Endodermal cell (in vitro differentiated cells): ENCODE measurements around the gene PDE8A. TPM values are rescaled to one million over a fixed set of nuclear protein-coding genes. Genes with fewer than 3 reads are reported as not detected.

Experiments used
- DNase-seq: peaks from one replicate; pipeline ENCODE4 v3.0.0-alpha.2; 2017
- H3K27ac ChIP-seq: 2 replicates; pipeline ENCODE4 v1.5.1; 2013; ENCODE audit warnings: mild to moderate bottlenecking, low read depth, low read length, moderate library complexity
- H3K27me3 ChIP-seq: 2 replicates; pipeline ENCODE4 v1.6.1; 2013; ENCODE audit warnings: mild to moderate bottlenecking, low read length, moderate library complexity; ENCODE audit not compliant: insufficient read depth, control insufficient read depth, poor library complexity, severe bottlenecking
- H3K36me3 ChIP-seq: 2 replicates; pipeline ENCODE4 v1.7.0; 2013; ENCODE audit warnings: mild to moderate bottlenecking, low read length, moderate library complexity; ENCODE audit not compliant: control insufficient read depth, insufficient read depth
- H3K4me1 ChIP-seq: one replicate; pipeline ENCODE4 v1.7.0; 2013; ENCODE audit warnings: low read length; ENCODE audit not compliant: control insufficient read depth, insufficient read depth
- H3K4me3 ChIP-seq: 2 replicates; pipeline ENCODE4 v1.5.1; 2013; ENCODE audit warnings: mild to moderate bottlenecking, low read length, moderate library complexity
- H3K9ac ChIP-seq: 2 replicates; pipeline ENCODE4 v1.6.1; 2013; ENCODE audit warnings: mild to moderate bottlenecking, low read length, moderate library complexity; ENCODE audit not compliant: poor library complexity, severe bottlenecking; ENCODE audit errors: extremely low read depth
- H3K9me3 ChIP-seq: 2 replicates; pipeline ENCODE4 v1.6.1; 2013; ENCODE audit warnings: mild to moderate bottlenecking, low read length, moderate library complexity; ENCODE audit not compliant: control insufficient read depth
- H3K27ac Mint-ChIP-seq: 2 replicates; pipeline ENCODE4 v1.8.0; 2020; ENCODE audit warnings: mixed read lengths
- H3K27me3 Mint-ChIP-seq: 2 replicates; pipeline ENCODE4 v1.8.0; 2021; ENCODE audit warnings: mild to moderate bottlenecking, mixed read lengths; ENCODE audit not compliant: insufficient read depth
- H3K36me3 Mint-ChIP-seq: 2 replicates; pipeline ENCODE4 v1.8.0; 2020; ENCODE audit warnings: low read depth, mixed read lengths
- H3K4me1 Mint-ChIP-seq: 2 replicates; pipeline ENCODE4 v1.8.0; 2020; ENCODE audit warnings: mixed read lengths
- H3K4me3 Mint-ChIP-seq: 2 replicates; pipeline ENCODE4 v1.8.0; 2020; ENCODE audit warnings: mild to moderate bottlenecking, moderate library complexity, mixed read lengths
- H3K9me3 Mint-ChIP-seq: 2 replicates; pipeline ENCODE4 v1.8.0; 2020; ENCODE audit warnings: mild to moderate bottlenecking, mixed read lengths
- CTCF ChIP-seq: fragments of 200-600 bp; sonication (generic); conservative IDR thresholded peaks from 2 replicates; pipeline ENCODE4 v1.5.0; 2021; ENCODE audit warnings: antibody characterized with exemption, mild to moderate bottlenecking
- WGBS, 2 experiments: methylation state at CpG; one replicate each; pipeline versions ENCODE4 v1.1.5 to v1.1.7; 2013; ENCODE audit warnings: missing lambda C conversion rate in 2 of 2, mixed read lengths in 1 of 2; ENCODE audit not compliant: insufficient coverage in 1 of 2, insufficient read length in 1 of 2; 5-methylcytosine and 5-hydroxymethylcytosine counted together
- long read RNA-seq, 4 experiments: library from polyadenylated mRNA in 2 of 4; library from RNA in 1 of 4; library from capped mRNA in 1 of 4; stranded (forward) in 3 of 4; unstranded in 1 of 4; transcript quantifications; one replicate each; pipeline ENCODE4 v2.0.0, GENCODE V29; 2020 to 2021; ENCODE audit warnings: inconsistent platforms in 1 of 4
- polyA plus RNA-seq, 2 experiments: library from polyadenylated mRNA; stranded (reverse); fragments of 50-300 nt; gene quantifications; one replicate each; pipeline ENCODE4 v1.2.3, GENCODE V29; 2013
- total RNA-seq, 2 donors: library from RNA; stranded (reverse); fragmentation: NEBNext Ultra II Directional in 1 of 2; extraction: Animal tissue kit (Norgen Biotek cat#: 25700) in 1 of 2; gene quantifications; 2 replicates in 1 of 2; 3 replicates in 1 of 2; pipeline ENCODE4 v1.2.1, GENCODE V29; 2021

PDE8A gene
- 10 to 100 TPM; 14.8 to 15.2 TPM for total RNA-seq
- 4.8 TPM for polyA plus RNA-seq (2013, experiment 1 of 2)
- 5.3 TPM for polyA plus RNA-seq (2013, experiment 2 of 2)
- long read RNA-seq, experiment 1, partial matches to known transcripts, result 1 of 2 reads
- long read RNA-seq, experiment 1, other reads (novel, unspliced or antisense), result 1 of 2 reads
- long read RNA-seq, experiment 2, partial matches to known transcripts, result 2 of 14 reads
- long read RNA-seq, experiment 2, other reads (novel, unspliced or antisense), result 8 of 14 reads
- long read RNA-seq, experiment 3, partial matches to known transcripts, result 1 of 6 reads
- long read RNA-seq, experiment 3, other reads (novel, unspliced or antisense), result 3 of 6 reads
- long read RNA-seq, experiment 4, partial matches to known transcripts, result 0 of 2 reads
- long read RNA-seq, experiment 4, other reads (novel, unspliced or antisense), result 2 of 2 reads

GRCh38 chr15:84981711-84982300 is at the start of gene PDE8A:
PDE8A (plus strand) TSS chr15:84981856; CDS start chr15:84982163, 307 bp downstream.
- peak; percentile 37 for TF ChIP-seq CTCF
- H3K27me3 ChIP-seq, result peaks cover 54% of the 10 kb centered on the region
- H3K9me3 ChIP-seq, result no peaks in the 10 kb centered on the region
- H3K4me3 ChIP-seq, result peak within 1 kb of the TSS; percentile 85
- peak within 1 kb of the TSS; percentile 45 for H3K27ac ChIP-seq
- H3K36me3 ChIP-seq, result no peaks in the 10 kb centered on the region
- Mint-ChIP-seq H3K4me3 (peak within 1 kb of the TSS; percentile 76), H3K36me3 (no peaks in the 10 kb centered on the region), H3K9me3 (no peaks in the 10 kb centered on the region), H3K27me3 (peaks cover 69% of the 10 kb centered on the region), H3K4me1 (peaks cover 23% of the 10 kb centered on the region), H3K27ac (peak within 1 kb of the TSS; percentile 95)
- H3K4me1 ChIP-seq, result no peaks in the 10 kb centered on the region
- peak within 1 kb of the TSS; percentile 27 for H3K9ac ChIP-seq
- WGBS, 2 experiments, result 0% methylated on average over 13 to 95 of the region's 95 CpGs
- DNase-seq, result peak; percentile 78

- 86 to 90% methylated on average over 16 to 21 of the region's 21 CpGs for whole genome bisulfite sequencing, 2 experiments
- peak; percentile 77 for DNase-seq
- no peak overlapping the region for H3K4me3 Mint-ChIP-seq
These were observed 46.5 kb upstream of the PDE8A start for GRCh38 chr15:84934942-84935729.

More at GRCh38 chr15:84934942-84935729, 46.5 kb upstream of the PDE8A start:
- no peak overlapping the region for H3K27ac ChIP-seq
- H3K9ac ChIP-seq, result no peak overlapping the region
- no peak overlapping the region for H3K4me3 ChIP-seq
- Mint-ChIP-seq H3K9me3 (no peaks in the 10 kb centered on the region), H3K4me1 (no peaks in the 10 kb centered on the region), H3K36me3 (no peaks in the 10 kb centered on the region), H3K27me3 (peaks cover 3% of the 10 kb centered on the region), H3K27ac (no peak overlapping the region)
- TF ChIP-seq CTCF, result peak; percentile 66
- H3K36me3 ChIP-seq, result no peaks in the 10 kb centered on the region
- H3K9me3 ChIP-seq, result no peaks in the 10 kb centered on the region
- no peaks in the 10 kb centered on the region for H3K27me3 ChIP-seq
- H3K4me1 ChIP-seq, result no peaks in the 10 kb centered on the region
